ENCODE data around the gene HAPLN1.

- TF ChIP-seq POLR2A (IDR thresholded peaks at IDR 0.05): no peak
- TF ChIP-seq CTCF (IDR thresholded peaks at IDR 0.05): no peak
Observed at GRCh38 chr5:83687124-83687619, 33.5 kb downstream of the HAPLN1 start.
